ENCODE data around the gene SLC13A5.
"Not testable (repeated sequence)": the region's sequence is repeated elsewhere in the genome, so short reads cannot be mapped to it uniquely, and the experiment has no call there.

Gene SLC13A5

GRCh38 chr17:6713130-6713917, at the start of gene SLC13A5:
SLC13A5 (minus strand) TSS chr17:6713369; CDS start chr17:6713333, 36 bp downstream.
- DNase-seq (ENCODE audit: low spot score) = peak; percentile 62

GRCh38 chr17:6761779-6762178, 48.6 kb upstream of the SLC13A5 start:
- DNase-seq (ENCODE audit: low spot score) = no peak

GRCh38 chr17:6757747-6758146, 44.6 kb upstream of the SLC13A5 start:
- DNase-seq (ENCODE audit: low spot score) = no peak

DNA sequence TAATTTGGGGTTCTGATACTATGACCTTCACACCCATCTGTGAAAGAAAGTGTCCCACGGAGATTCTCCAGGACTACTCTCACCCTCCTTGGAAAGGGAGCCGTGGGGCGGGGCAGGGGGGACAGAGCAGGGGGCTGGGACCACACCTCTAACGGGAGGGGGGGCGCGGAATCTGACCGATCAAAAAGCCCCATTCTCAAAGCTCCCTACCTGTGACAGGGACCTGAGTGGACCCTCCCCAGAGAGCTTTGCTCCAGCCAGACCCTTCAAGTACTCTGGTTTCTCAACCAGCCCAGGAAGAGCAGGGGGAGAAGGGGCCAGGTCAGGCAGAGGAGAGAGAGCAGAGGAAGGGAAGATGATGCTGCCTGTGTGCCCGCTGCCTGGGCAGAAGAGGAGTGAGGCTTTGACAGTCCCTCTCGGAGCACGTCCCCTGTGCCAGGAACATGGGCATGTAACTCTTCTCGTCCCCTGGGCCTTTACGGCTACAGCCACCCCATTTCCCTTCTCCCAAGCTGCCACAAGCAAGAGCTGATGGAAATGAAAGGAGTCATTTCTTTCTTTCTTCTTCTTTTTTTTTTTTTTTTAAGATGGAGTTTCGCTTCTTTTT, 43.4 kb upstream of the SLC13A5 start:
- peak; percentile 20 for DNase-seq (ENCODE audit: low spot score)

DNA sequence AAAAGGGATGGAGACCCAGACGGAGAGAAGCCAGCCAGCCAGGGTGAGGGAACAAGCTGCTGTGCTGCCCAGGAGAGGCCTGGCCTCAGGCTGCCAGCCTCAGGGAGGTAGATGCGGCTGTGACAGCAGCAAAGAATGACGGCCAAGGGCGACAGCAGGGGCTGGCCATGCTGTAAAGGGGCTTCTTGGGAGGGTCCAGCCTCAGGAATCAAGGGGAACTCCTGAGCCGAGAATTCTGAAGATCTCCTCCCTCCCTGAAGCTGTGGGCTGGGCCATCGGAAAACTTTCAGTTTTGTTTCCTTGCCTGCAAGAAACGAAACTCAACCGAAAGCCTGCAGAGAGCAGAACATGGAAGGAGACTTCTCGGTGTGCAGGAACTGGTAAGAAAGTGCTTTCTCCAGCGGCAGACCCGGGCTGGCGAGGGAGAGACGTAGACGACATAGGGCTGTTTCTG, 42.6 kb upstream of the SLC13A5 start, which contains the start of gene XAF1:
Gene XAF1 (plus strand): TSS at position 316 of the 454 bp plus-strand sequence. CDS start 33 bp downstream, at position 349.
- DNase-seq (ENCODE audit: low spot score) = peak; percentile 50

DNA sequence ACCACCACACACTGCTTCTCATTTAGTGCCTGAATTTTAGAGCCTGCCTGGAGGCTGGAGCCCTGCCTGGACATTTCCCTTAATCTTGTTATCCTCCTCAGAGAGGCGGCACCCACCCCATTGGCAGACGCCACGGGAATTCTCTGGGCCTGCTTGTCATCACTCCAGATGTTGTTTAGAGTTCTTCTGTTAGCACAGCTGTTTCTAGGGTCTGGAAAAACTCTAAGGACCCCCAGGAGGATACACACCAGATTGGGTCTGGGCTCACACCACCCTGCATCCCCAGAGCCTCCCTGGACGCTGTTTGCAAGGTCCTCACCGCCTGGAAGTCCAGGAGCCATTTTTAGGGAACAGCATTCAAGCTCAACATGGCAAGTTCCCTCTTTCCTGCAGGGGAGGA, 42.1 kb upstream of the SLC13A5 start:
- DNase-seq (ENCODE audit: low spot score) = peak; percentile 60

DNA sequence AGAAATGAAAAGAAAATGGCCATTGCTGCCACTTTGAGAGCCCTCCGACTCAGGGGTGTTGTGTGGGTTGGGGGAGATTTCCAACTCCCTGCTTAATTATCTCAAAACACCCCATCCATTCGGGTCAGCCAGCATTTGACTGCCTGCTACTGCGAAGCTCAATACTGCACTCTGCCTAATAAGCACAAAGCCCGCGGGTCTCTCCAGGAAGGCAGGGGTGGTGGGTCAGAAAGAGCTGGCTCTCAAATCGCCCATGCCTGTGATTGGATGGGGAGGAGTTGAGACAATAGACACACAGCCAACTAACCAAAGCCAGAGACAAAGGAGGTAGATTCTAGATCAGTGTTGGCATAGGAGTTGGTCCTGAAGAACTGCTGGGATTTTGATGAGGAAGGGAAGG, 40.4 kb upstream of the SLC13A5 start:
- no peak for DNase-seq (ENCODE audit: low spot score)

DNA sequence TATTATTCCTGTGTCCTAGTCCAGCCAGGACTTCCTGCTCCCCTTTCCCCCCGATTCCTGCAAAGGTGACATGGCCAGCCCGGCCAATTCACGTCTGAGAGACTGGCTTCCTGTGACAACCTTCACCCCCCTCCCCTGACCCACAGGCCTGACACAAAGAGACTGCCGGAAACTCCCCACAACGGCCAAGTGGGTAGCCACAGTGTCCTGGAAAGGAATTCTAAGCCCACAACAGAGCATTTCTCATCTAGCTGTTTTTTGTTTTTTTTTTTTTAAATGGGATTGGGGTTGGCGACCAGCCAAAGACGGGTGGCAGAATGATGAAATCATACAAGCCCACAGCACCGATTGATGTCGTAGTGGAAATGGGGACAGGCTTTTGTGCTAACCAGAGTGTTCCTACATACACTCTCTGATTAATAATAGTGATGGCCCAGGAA, 39.9 kb upstream of the SLC13A5 start:
- DNase-seq (ENCODE audit: low spot score) = peak; percentile 81

DNA sequence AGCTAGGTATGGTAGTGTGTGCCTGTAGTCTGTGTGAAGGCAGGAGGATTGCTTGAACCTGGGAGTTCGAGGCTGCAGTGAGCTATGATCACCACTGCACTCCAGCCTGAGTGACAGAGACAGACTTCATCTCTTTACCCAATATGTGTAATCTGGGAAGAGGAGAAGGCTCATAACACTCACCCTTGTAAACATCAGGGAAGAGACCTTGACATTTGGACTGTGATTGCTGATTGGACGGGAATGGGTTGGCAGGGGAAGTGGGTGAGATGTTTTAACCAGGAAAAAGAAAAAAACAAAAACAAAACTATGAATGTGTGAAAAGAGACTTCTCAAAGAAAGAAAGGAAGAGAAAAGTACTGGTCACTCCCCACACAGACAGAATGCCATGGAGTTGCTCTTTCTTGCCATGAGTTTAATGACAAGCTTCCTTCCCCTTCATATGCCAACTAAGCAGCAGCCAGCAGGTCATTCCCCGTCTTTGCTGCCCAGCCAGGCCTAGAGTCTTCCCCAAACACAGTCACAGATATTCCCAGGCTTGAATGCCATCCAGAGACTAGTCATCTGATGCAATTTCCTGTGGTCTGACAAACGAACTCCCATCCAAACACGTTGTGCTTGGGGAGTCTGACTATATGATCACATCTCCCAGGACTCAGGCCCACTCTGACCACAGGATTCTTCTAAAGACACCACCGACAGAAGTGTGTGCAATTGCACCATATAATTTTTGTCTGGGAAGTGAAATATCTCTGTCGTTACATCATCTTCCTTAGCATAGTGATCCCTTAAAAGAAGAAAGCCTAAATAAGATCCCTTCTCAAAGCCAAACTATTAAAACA, 39.1 kb upstream of the SLC13A5 start:
- DNase-seq (ENCODE audit: low spot score) = peak; percentile 96

DNA sequence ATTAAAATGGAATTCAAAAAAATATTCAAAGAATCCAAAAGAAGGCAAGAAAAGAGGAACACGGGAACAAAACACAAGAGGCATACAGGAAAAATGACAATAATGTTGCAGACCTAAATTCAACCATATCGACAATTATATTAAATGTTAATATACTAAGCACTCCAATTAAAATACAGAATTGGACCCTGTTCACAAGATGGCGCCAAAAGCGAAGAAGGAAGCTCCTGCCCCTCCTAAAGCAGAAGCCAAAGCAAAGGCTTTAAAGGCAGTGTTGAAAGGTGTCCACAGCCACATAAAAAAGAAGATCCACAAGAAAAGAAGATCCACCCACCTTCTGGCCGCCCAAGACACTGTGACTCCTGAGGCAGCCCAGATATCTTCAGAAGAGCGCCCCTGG, 36.4 kb upstream of the SLC13A5 start:
- DNase-seq (ENCODE audit: low spot score) = no peak

DNA sequence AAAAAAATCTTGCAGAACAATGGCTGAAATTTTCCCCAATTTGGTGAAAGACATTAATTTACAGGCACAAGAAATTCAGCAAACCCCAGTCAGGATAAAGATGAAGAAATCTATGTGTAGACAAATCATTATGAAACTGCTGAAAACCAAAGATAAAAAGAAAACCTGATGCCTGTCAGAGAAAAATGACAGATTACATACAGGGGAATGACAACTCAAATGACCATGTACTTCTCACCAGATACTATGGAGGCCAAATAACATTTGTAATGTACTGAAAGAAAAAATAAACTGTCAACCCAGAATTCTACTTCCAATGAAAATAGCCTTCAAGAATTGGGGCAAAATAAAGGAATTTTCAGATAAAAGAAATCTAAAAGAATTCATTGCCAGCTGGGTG, 35.4 kb upstream of the SLC13A5 start:
- no peak for DNase-seq (ENCODE audit: low spot score)

DNA sequence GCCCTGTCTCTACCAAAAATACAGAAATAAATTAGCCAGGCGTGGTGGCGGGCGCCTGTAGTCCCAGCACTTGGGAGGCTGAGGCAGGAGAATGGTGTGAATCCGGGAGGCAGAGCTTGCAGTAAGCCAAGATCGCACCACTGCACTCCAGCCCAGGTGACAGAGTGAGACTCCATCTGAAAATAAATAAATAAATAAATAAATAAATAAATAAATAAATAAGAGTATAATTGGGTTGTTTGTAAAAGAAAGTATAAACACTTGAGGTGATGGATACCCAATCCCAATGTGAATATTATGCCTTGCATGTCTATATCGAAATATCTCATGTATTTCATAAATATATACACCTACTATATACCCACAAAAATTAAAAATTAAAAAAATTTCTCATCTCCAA, 33.5 kb upstream of the SLC13A5 start:
- not testable (repeated sequence) for DNase-seq (ENCODE audit: low spot score)

GRCh38 chr17:6729531-6729930, 16.4 kb upstream of the SLC13A5 start:
- no peak for DNase-seq (ENCODE audit: low spot score)

DNA sequence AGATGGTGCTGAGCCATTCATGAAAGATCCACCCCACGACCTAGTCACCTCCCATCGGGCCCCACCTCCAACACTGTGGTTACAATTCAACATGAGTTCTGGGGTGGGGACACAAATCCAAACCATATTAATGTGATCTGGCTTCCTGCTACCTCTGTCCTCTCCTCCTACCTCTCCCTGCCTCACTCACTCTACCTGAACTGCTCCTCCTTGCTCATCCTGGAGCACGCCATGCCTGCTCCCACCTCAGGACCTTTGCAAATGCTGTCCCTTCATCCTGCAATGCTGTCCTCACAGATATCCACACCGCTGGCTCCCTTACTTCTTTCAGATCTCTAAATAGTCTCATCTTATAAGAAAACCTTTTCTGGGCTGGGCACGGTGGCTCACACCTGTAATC, 10.8 kb upstream of the SLC13A5 start:
- no peak for DNase-seq (ENCODE audit: low spot score)

- no peak for DNase-seq (ENCODE audit: low spot score)
Observed at GRCh38 chr17:6721744-6722143, 8.6 kb upstream of the SLC13A5 start.

- no peak for DNase-seq (ENCODE audit: low spot score)
Observed at GRCh38 chr17:6716736-6717135, 3.6 kb upstream of the SLC13A5 start.

DNA sequence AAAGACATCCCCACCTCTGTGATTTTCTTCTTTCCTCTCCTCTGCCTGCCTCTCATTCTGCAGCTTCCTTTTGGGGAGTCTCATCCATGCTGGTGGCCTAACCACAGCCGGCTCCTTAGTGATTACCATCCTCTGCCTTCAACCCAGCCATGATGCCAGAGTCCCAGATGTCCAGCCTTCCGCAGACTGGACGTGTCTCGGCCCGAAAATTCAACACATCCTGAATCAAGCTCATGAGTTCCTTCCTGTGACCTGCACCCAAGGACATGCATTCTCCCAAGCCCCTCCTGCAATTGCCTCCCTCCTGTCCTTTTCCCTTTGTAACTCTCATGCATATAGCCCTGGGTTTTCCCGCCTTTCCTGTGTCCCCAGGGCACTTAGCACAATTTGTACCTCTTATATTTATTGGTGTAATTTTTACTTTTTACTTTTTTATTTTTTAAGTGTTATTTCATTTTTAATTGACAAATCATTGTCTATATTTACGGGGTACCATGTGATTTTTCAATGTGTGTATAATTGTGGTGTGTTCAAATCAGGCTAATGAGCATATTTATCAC, 1.2 kb upstream of the SLC13A5 start:
- no peak for DNase-seq (ENCODE audit: low spot score)

- DNase-seq (ENCODE audit: low spot score) = no peak
Observed at GRCh38 chr17:6713918-6714271, 726 bp upstream of the SLC13A5 start.

DNA sequence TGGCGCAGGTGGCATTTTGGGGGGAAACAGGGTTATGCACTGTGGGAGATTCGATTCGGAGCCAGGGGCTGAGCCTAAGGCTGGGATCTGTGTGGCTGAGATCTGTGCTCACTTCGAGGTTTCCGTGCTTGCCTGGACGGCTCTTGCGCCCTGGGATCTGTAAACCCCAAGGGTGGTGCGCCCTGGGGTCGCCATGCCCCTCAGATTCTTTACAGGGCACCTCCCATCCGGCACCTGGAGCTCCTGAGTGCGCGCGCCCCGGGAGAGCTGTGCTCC, 377 bp downstream of the SLC13A5 start:
- DNase-seq (ENCODE audit: low spot score) = no peak

DNA sequence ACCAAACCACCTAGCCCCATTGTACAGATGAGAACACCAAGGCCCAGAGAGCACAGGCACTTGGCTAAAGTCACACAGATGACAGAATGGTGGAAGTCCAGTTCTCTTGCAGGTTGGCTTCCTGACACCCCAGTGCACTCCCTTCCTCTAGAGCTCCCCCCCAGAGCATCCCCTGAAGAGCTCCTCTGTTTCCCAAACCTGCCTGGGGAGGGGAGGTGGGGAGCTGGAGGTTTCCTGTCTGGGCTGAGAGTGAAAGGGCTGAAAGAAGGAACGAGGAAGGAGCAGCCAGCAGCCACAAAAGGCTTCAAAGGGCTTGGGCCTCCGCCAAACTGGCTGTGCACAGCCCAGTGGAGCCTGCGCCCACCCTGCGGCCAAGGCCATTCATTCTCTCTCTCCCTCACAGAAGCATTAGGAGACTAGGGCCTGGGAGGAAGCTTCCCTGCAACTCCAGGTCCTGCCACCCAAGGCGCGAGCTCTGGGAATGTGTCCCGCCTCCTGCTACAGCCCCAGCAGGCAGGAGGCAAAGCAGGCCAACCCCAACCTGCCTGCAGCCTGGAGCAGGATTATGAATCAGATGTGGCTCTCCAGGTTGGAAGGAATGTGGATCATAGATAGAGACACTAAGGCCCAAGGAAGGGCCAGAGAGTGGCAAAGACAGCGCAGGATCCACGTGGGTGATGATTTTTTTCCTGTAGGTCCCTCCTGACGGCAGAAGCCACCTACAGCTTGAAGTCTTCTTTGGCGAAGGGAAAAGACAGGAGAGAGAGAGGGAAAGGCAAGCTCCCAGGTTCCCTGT, 913 bp downstream of the SLC13A5 start:
- peak; percentile 40 for DNase-seq (ENCODE audit: low spot score)

- no peak for DNase-seq (ENCODE audit: low spot score)
Observed at GRCh38 chr17:6711681-6712057, 1.5 kb downstream of the SLC13A5 start.
